ENCODE measurements around the gene DGKD.

The DGKD gene

DNA sequence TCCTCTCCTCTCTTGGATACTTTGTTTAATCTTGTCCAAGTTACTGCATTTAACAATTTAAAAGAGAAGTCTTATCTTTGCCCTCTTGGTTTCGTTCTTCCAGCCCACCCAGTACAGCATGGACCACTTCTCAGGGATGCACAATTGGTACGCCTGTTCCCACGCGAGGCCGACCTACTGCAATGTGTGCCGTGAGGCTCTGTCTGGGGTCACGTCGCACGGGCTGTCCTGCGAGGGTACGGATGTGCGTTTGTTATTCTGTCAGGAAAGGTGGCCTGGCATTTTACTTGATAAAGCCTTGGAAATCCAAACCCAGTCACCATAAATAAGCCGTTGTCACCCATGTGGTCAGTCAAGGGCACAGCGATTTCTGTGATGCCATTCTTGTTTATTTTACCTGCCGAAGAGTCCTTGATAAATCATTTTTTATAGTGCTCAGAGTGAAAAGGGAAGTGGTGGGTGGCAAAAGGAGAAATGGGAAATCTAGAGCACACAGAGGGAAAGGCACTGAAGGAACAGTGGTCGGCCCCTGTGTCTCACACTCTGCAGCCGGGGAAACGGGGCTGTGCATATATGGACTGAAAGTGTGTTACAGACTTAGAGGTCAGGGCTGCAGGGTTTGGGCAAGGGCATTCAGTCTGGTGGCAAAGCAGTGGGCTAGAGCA is 80.5 kb downstream of the DGKD start:
- TF ChIP-seq SPI1 (IDR thresholded peaks at IDR 0.05; ENCODE audit: borderline replicate concordance, low read depth) = peak; percentile 95
- TF ChIP-seq POLR2AphosphoS5 (IDR thresholded peaks at IDR 0.05; ENCODE audit: low read depth) = no peak
- no peak overlapping the region for H3K4me3 ChIP-seq (replicated peaks; ENCODE audit: insufficient read depth, low read length)
- no peak for DNase-seq (ENCODE audit: low read depth in 1 of 2, low spot score in 1 of 2)
- H3K27ac ChIP-seq (replicated peaks) = no peak overlapping the region
- H3K27me3 ChIP-seq (ENCODE audit: insufficient read depth, poor library complexity, severe bottlenecking) = no peaks in the 10 kb centered on the region

DNA sequence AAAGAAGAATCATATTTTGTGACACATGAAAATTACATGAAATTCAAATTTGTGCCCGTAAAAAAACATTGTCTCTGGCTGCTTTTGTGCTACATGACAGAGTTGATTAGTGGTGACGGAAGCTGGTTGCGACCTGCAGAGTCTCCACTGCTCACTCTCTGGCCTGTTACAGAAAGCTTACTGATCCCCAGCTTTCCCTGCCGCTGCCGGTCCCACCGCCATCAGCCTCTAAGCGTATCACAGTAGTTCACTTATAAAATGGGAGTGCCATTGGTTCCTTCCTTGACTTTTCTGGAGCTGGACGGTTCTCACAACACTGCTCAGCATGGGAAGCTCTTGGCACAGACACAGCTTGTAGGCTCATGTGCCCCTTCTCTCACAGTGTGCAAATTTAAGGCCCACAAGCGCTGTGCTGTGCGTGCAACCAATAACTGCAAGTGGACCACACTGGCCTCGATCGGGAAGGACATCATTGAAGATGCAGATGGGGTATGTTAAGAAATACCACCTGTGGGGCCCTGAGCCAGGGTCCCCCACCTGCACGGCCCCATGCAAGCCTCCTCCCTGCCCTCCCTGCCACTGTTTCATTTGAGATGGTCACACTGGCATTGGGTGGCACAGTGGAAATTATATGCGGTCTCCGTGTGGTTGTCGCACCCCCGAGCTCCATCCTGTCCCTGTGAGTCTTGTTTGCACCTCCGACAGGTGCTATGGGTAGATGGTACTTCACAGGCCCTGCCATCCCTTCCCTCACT is 81.3 kb downstream of the DGKD start:
- no peaks in the 10 kb centered on the region for H3K27me3 ChIP-seq (ENCODE audit: insufficient read depth, poor library complexity, severe bottlenecking)
- H3K4me3 ChIP-seq (replicated peaks; ENCODE audit: insufficient read depth, low read length) = no peak overlapping the region
- no peak overlapping the region for H3K27ac ChIP-seq (replicated peaks)
- no peak for DNase-seq (ENCODE audit: low read depth in 1 of 2, low spot score in 1 of 2)
- TF ChIP-seq POLR2AphosphoS5 (IDR thresholded peaks at IDR 0.05; ENCODE audit: low read depth) = no peak
- TF ChIP-seq, protein P1, sequence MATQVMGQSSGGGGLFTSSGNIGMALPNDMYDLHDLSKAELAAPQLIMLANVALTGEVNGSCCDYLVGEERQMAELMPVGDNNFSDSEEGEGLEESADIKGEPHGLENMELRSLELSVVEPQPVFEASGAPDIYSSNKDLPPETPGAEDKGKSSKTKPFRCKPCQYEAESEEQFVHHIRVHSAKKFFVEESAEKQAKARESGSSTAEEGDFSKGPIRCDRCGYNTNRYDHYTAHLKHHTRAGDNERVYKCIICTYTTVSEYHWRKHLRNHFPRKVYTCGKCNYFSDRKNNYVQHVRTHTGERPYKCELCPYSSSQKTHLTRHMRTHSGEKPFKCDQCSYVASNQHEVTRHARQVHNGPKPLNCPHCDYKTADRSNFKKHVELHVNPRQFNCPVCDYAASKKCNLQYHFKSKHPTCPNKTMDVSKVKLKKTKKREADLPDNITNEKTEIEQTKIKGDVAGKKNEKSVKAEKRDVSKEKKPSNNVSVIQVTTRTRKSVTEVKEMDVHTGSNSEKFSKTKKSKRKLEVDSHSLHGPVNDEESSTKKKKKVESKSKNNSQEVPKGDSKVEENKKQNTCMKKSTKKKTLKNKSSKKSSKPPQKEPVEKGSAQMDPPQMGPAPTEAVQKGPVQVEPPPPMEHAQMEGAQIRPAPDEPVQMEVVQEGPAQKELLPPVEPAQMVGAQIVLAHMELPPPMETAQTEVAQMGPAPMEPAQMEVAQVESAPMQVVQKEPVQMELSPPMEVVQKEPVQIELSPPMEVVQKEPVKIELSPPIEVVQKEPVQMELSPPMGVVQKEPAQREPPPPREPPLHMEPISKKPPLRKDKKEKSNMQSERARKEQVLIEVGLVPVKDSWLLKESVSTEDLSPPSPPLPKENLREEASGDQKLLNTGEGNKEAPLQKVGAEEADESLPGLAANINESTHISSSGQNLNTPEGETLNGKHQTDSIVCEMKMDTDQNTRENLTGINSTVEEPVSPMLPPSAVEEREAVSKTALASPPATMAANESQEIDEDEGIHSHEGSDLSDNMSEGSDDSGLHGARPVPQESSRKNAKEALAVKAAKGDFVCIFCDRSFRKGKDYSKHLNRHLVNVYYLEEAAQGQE (IDR thresholded peaks at IDR 0.05; ENCODE audit: insufficient replicate concordance, low read depth) = no peak
- no peak for TF ChIP-seq GABPA (IDR thresholded peaks at IDR 0.05; ENCODE audit: low read depth)

DNA sequence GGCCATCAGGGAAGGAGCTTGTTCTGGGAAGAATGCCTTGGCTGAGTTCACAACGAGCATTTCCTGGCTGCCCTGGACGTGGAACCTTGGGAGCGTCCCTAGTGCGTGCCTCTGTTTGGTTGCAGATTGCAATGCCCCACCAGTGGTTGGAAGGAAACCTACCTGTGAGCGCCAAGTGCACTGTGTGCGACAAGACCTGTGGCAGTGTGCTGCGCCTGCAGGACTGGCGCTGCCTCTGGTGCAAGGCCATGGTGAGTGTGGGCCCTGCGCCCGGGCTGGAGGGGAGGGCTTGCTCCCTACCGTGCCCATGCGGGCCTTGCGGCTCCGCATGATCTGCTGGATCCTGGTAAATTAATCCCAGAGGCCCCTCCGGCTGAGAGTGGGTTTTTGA is 81.9 kb downstream of the DGKD start:
- DNase-seq (ENCODE audit: low read depth in 1 of 2, low spot score in 1 of 2) = no peak
- H3K27ac ChIP-seq (replicated peaks) = no peak overlapping the region
- no peak overlapping the region for H3K4me3 ChIP-seq (replicated peaks; ENCODE audit: insufficient read depth, low read length)
- TF ChIP-seq SPI1 (IDR thresholded peaks at IDR 0.05; ENCODE audit: borderline replicate concordance, low read depth) = no peak
- TF ChIP-seq, protein P1 (IDR thresholded peaks at IDR 0.05; ENCODE audit: insufficient replicate concordance, low read depth) = no peak
- TF ChIP-seq POLR2AphosphoS5 (IDR thresholded peaks at IDR 0.05; ENCODE audit: low read depth) = no peak
- no peak for TF ChIP-seq GABPA (IDR thresholded peaks at IDR 0.05; ENCODE audit: low read depth)
- TF ChIP-seq, protein P2, sequence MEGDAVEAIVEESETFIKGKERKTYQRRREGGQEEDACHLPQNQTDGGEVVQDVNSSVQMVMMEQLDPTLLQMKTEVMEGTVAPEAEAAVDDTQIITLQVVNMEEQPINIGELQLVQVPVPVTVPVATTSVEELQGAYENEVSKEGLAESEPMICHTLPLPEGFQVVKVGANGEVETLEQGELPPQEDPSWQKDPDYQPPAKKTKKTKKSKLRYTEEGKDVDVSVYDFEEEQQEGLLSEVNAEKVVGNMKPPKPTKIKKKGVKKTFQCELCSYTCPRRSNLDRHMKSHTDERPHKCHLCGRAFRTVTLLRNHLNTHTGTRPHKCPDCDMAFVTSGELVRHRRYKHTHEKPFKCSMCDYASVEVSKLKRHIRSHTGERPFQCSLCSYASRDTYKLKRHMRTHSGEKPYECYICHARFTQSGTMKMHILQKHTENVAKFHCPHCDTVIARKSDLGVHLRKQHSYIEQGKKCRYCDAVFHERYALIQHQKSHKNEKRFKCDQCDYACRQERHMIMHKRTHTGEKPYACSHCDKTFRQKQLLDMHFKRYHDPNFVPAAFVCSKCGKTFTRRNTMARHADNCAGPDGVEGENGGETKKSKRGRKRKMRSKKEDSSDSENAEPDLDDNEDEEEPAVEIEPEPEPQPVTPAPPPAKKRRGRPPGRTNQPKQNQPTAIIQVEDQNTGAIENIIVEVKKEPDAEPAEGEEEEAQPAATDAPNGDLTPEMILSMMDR (IDR thresholded peaks at IDR 0.05; ENCODE audit: insufficient read depth, low read length) = no peak
- no peaks in the 10 kb centered on the region for H3K27me3 ChIP-seq (ENCODE audit: insufficient read depth, poor library complexity, severe bottlenecking)

DNA sequence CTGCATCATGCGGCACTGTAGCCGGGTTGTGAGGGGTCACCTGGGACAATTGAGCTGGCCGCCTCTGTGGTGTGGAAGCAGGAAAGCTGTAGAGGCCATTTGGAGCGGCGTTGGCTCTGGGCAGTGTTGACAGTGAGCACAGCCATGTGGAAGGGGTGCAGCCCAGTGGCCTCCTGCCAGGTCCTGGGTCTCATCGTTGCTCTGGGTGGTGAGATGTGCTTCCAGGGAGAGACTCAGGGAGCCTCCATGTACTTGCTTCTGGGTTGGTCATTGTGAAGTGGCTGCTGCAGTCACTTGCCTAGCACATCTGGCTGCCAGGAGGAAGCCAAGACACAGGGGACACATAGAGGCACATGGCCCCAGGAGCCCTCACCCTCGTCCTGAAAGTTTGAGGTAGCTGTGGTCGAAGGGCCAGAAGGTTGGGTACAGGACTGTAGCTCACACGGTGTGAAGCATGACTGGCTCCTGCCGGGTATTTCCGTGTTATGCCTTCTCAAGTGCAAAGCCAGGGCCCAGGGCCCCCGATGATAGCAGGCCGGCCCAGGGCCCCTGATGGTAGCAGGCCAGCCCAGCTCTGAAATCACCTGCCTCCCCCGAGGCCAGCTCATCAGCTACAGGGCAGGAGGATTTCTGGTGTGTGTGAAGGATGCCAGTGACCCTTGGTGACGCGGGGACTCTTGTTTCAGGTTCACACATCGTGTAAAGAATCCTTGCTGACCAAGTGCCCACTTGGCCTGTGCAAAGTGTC is 82.6 kb downstream of the DGKD start:
- no peaks in the 10 kb centered on the region for H3K27me3 ChIP-seq (ENCODE audit: insufficient read depth, poor library complexity, severe bottlenecking)
- TF ChIP-seq SPI1 (IDR thresholded peaks at IDR 0.05; ENCODE audit: borderline replicate concordance, low read depth) = no peak
- TF ChIP-seq, protein P2 (IDR thresholded peaks at IDR 0.05; ENCODE audit: insufficient read depth, low read length) = no peak
- TF ChIP-seq POLR2AphosphoS5 (IDR thresholded peaks at IDR 0.05; ENCODE audit: low read depth) = no peak
- no peak for TF ChIP-seq GABPA (IDR thresholded peaks at IDR 0.05; ENCODE audit: low read depth)
- TF ChIP-seq, protein P1 (IDR thresholded peaks at IDR 0.05; ENCODE audit: insufficient replicate concordance, low read depth) = no peak
- H3K27ac ChIP-seq (replicated peaks) = no peak overlapping the region
- H3K4me3 ChIP-seq (replicated peaks; ENCODE audit: insufficient read depth, low read length) = no peak overlapping the region
- no peak for DNase-seq (ENCODE audit: low read depth in 1 of 2, low spot score in 1 of 2)
